ENCODE data around the gene IGF2.

DNA sequence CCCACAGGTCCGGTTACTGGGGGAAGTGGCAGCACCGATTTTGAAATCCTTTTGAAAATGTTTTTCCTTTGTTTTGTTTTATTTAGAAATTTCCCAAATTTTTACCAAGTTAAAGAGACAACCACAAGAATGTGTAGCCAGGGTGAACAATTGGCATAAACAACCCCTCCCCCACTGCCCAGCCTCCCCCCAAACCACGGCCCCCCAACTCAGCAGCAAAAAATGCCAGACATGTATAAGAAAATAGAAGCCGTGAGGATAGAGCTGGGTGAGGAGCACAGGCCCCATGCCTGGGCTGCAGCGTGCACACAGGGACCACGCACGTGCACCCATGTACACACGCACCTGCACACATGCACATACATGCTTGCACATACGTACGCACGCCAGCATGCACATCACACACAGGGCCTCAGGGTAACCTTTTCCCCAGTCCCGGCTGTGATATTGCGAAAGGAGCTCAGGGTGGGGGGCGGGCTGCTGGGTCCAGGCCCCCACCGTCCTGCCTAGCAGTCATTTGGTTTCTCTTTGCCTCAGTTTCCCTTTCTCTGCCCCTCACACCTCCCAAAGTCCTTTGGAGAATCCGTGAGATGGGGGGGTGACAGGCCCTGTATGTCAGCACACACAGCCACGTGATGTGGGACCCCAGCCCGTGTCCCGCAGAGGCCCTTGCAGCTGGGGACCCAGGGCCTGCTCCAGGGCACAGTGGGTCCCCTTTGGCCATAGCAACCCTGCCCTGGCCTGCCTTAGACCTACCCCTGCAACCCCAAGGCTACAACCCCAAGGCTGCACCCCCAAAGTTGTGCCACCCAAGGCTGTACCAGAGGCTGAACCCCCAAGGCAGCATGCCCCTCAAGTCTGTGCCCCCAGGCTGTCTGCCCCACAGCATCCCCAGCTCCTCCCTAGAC lies 42.9 kb downstream of the IGF2 start:
- TF ChIP-seq POLR2AphosphoS5 (IDR thresholded peaks at IDR 0.05; ENCODE audit: borderline replicate concordance, low read depth, low read length) = no peak
- TF ChIP-seq EZH2 (IDR thresholded peaks at IDR 0.05) = no peak

Measured in SK-N-MC (cell line).